Chondrocyte (in vitro differentiated cells): Measurements from ENCODE around the gene KCNJ10. TPM values are rescaled to one million over a fixed set of nuclear protein-coding genes. Genes with fewer than 3 reads are reported as not detected.

Experiments
- DNase-seq: peaks from one replicate; pipeline ENCODE4 v3.0.0; 2021; ENCODE audit warnings: mixed read lengths, low spot score
- H3K27ac Mint-ChIP-seq: one replicate; pipeline ENCODE4 v1.8.0; 2021; ENCODE audit warnings: mild to moderate bottlenecking, moderate library complexity, mixed read lengths; ENCODE audit not compliant: unreplicated experiment
- H3K27me3 Mint-ChIP-seq: 2 replicates; pipeline ENCODE4 v1.8.0; 2021; ENCODE audit warnings: low read depth, mixed read lengths
- H3K36me3 Mint-ChIP-seq: 2 replicates; pipeline ENCODE4 v1.8.0; 2021; ENCODE audit warnings: low read depth, mixed read lengths
- H3K4me1 Mint-ChIP-seq: 2 replicates; pipeline ENCODE4 v1.8.0; 2021; ENCODE audit warnings: low read depth, mild to moderate bottlenecking, mixed read lengths
- H3K4me3 Mint-ChIP-seq: one replicate; pipeline ENCODE4 v1.8.0; 2021; ENCODE audit warnings: mild to moderate bottlenecking, moderate library complexity, mixed read lengths; ENCODE audit not compliant: unreplicated experiment
- H3K9me3 Mint-ChIP-seq: 2 replicates; pipeline ENCODE4 v1.8.0; 2021; ENCODE audit warnings: low read depth, mixed read lengths
- CTCF ChIP-seq: fragments of 200-600 bp; sonication (generic); IDR thresholded peaks from 2 replicates; pipeline ENCODE4 v1.5.0; 2021; ENCODE audit warnings: antibody characterized with exemption, mild to moderate bottlenecking, moderate library complexity
- total RNA-seq: library from RNA; stranded (reverse); gene quantifications from 3 replicates; pipeline ENCODE4 v1.2.1, GENCODE V29; 2021

KCNJ10 gene
- total RNA-seq, 1 donor from 2014 or later = not detected

GRCh38 chr1:159949123-159949522 is 120.8 kb downstream of the KCNJ10 start:
- H3K4me1 Mint-ChIP-seq = peaks cover 13% of the 10 kb centered on the region

More at GRCh38 chr1:159949123-159949522, 120.8 kb downstream of the KCNJ10 start:
- H3K4me3 Mint-ChIP-seq = no peak overlapping the region
- no peak for DNase-seq
- H3K27ac Mint-ChIP-seq = no peak overlapping the region
- H3K9me3 Mint-ChIP-seq = no peaks in the 10 kb centered on the region
- peaks cover 55% of the 10 kb centered on the region for H3K27me3 Mint-ChIP-seq
- no peaks in the 10 kb centered on the region for H3K36me3 Mint-ChIP-seq
- no peak for TF ChIP-seq CTCF

Other genes starting within 250 kb of the KCNJ10 start
- gene SLAMF8, start 243.3 kb downstream of the KCNJ10 start, total RNA-seq = not detected in 3 replicates
- not detected in 3 replicates for gene VSIG8, start 207.5 kb downstream of the KCNJ10 start, total RNA-seq
- gene CFAP45, start 170.0 kb downstream of the KCNJ10 start, total RNA-seq = 0.37 to 0.95 TPM (median 0.73 TPM) in 3 replicates
- 222 to 392 TPM (median 388 TPM) in 3 replicates for gene TAGLN2, start 144.7 kb downstream of the KCNJ10 start, total RNA-seq
- gene IGSF9, start 124.5 kb downstream of the KCNJ10 start, total RNA-seq = not detected in 3 replicates
- gene SLAMF9, start 115.9 kb downstream of the KCNJ10 start, total RNA-seq = not detected in 3 replicates
- gene PIGM, start 38.2 kb downstream of the KCNJ10 start, total RNA-seq = 5.7 to 6.9 TPM (median 6.5 TPM) in 3 replicates
- gene KCNJ9, start 11.4 kb upstream of the KCNJ10 start, total RNA-seq = not detected in 3 replicates
- gene IGSF8, start 28.5 kb upstream of the KCNJ10 start, total RNA-seq = 19.5 to 27.3 TPM (median 25.3 TPM) in 3 replicates
- gene ATP1A2, start 45.6 kb upstream of the KCNJ10 start, total RNA-seq = 1.3 to 3.9 TPM (median 2.9 TPM) in 3 replicates
- gene ATP1A4, start 81.4 kb upstream of the KCNJ10 start, total RNA-seq = not detected in 3 replicates
- gene CASQ1, start 120.4 kb upstream of the KCNJ10 start, total RNA-seq = 0.23 to 0.25 TPM in 2 of 3 replicates, not detected in the other
- gene PEA15, start 135.2 kb upstream of the KCNJ10 start, total RNA-seq = 166 to 335 TPM (median 325 TPM) in 3 replicates
- gene DCAF8, start 192.4 kb upstream of the KCNJ10 start, total RNA-seq = 88.4 to 130 TPM (median 93.7 TPM) in 3 replicates
- gene PEX19, start 215.0 kb upstream of the KCNJ10 start, total RNA-seq = 40.9 to 52.9 TPM (median 43.8 TPM) in 3 replicates